RWPE2 (cell line): ENCODE measurements around the gene ARHGAP42.

Experiments used
- ATAC-seq: fragments of 200-7000 bp; cut with Tn5 transposase; 3 replicates; pipeline ENCODE4 v1.9.1; 2021; ENCODE audit warnings: low read depth
- DNase-seq: peaks from one replicate; pipeline ENCODE4 v3.0.0-alpha.2; 2020; ENCODE audit warnings: low spot score
- H3K27ac ChIP-seq: fragments of 450-650 bp; 2 replicates; pipeline ENCODE4 v1.5.1; 2017; ENCODE audit warnings: mild to moderate bottlenecking; ENCODE audit not compliant: poor library complexity, severe bottlenecking
- H3K27me3 ChIP-seq: fragments of 250-450 bp; sonication (Bioruptor Pico); 2 replicates; pipeline ENCODE4 v1.5.1; 2021; ENCODE audit warnings: mild to moderate bottlenecking, moderate library complexity; ENCODE audit not compliant: insufficient read depth, poor library complexity, severe bottlenecking
- H3K36me3 ChIP-seq: fragments of 250-450 bp; sonication (Bioruptor Pico); 2 replicates; pipeline ENCODE4 v1.5.1; 2020; ENCODE audit warnings: low read depth, mild to moderate bottlenecking, moderate library complexity
- H3K4me1 ChIP-seq: fragments of 250-450 bp; sonication (Bioruptor Pico); 2 replicates; pipeline ENCODE4 v1.5.1; 2021; ENCODE audit warnings: mild to moderate bottlenecking, moderate library complexity; ENCODE audit not compliant: insufficient read depth, poor library complexity, severe bottlenecking
- H3K4me3 ChIP-seq: fragments of 250-450 bp; sonication (Bioruptor Pico); 2 replicates; pipeline ENCODE4 v1.5.1; 2021; ENCODE audit warnings: mild to moderate bottlenecking, moderate library complexity; ENCODE audit not compliant: severe bottlenecking
- H3K9me3 ChIP-seq: fragments of 250-450 bp; sonication (Bioruptor Pico); 2 replicates; pipeline ENCODE4 v1.5.1; 2021; ENCODE audit warnings: mild to moderate bottlenecking, moderate library complexity; ENCODE audit not compliant: severe bottlenecking
- TF ChIP-seq, protein P1 (sequence below): fragments of 450-650 bp; IDR thresholded peaks from one replicate; pipeline ENCODE4 v1.5.1; 2017; ENCODE audit warnings: mild to moderate bottlenecking, moderate library complexity; ENCODE audit not compliant: poor library complexity, severe bottlenecking

ARHGAP42 gene

GRCh38 chr11:100902454-100903141 lies 215.5 kb downstream of the ARHGAP42 start:
- Histone ChIP-seq H3K36me3 (no peaks in the 10 kb centered on the region), H3K4me3 (no peak overlapping the region), H3K27me3 (no peaks in the 10 kb centered on the region), H3K27ac (no peak overlapping the region), H3K9me3 (no peaks in the 10 kb centered on the region), H3K4me1 (no peaks in the 10 kb centered on the region)
- DNase-seq (no peak), ATAC-seq (no peak)
- TF ChIP-seq, protein P1, sequence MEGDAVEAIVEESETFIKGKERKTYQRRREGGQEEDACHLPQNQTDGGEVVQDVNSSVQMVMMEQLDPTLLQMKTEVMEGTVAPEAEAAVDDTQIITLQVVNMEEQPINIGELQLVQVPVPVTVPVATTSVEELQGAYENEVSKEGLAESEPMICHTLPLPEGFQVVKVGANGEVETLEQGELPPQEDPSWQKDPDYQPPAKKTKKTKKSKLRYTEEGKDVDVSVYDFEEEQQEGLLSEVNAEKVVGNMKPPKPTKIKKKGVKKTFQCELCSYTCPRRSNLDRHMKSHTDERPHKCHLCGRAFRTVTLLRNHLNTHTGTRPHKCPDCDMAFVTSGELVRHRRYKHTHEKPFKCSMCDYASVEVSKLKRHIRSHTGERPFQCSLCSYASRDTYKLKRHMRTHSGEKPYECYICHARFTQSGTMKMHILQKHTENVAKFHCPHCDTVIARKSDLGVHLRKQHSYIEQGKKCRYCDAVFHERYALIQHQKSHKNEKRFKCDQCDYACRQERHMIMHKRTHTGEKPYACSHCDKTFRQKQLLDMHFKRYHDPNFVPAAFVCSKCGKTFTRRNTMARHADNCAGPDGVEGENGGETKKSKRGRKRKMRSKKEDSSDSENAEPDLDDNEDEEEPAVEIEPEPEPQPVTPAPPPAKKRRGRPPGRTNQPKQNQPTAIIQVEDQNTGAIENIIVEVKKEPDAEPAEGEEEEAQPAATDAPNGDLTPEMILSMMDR, result no peak

- TF ChIP-seq, protein P1, result no peak
- Histone ChIP-seq H3K9me3 (no peaks in the 10 kb centered on the region), H3K4me3 (no peak overlapping the region), H3K4me1 (no peaks in the 10 kb centered on the region), H3K27ac (no peak overlapping the region), H3K36me3 (no peaks in the 10 kb centered on the region), H3K27me3 (no peaks in the 10 kb centered on the region)
- ATAC-seq (no peak), DNase-seq (no peak)
Observed at GRCh38 chr11:100903284-100903683, 216.2 kb downstream of the ARHGAP42 start.

- TF ChIP-seq, protein P1, result no peak
- Histone ChIP-seq H3K4me1 (no peaks in the 10 kb centered on the region), H3K9me3 (no peaks in the 10 kb centered on the region), H3K36me3 (no peaks in the 10 kb centered on the region), H3K4me3 (no peak overlapping the region), H3K27ac (no peak overlapping the region), H3K27me3 (no peaks in the 10 kb centered on the region)
- DNase-seq (no peak), ATAC-seq (no peak)
Observed at GRCh38 chr11:100905684-100906083, 218.6 kb downstream of the ARHGAP42 start.

DNA sequence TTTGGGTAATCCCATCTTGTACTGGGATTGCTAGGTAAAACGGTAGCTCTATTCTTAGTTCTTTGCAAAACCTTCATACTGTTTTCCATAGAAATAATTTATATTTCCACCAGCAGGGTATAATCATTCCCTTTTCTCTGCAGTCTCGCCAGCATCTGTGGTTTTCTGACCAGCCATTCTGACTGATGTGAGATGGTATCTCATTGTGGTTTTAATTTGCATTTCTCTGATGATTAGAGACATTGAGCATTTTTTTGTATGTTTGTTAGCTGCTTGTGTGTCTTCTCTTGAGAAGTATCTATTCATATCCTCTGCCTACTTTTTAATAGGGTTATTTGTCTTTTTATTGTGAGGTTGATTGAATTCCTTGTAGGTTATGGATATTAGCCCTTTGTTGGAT lies 221.7 kb downstream of the ARHGAP42 start:
- Histone ChIP-seq H3K9me3 (no peaks in the 10 kb centered on the region), H3K4me3 (no peak overlapping the region), H3K4me1 (no peaks in the 10 kb centered on the region), H3K27ac (no peak overlapping the region), H3K36me3 (no peaks in the 10 kb centered on the region), H3K27me3 (no peaks in the 10 kb centered on the region)
- no peak for ATAC-seq
- TF ChIP-seq, protein P1, result no peak
- DNase-seq, result no peak

GRCh38 chr11:100910808-100911207 lies 223.7 kb downstream of the ARHGAP42 start:
- TF ChIP-seq, protein P1, result no peak
- ATAC-seq (no peak), DNase-seq (no peak)
- Histone ChIP-seq H3K27me3 (no peaks in the 10 kb centered on the region), H3K27ac (no peak overlapping the region), H3K4me1 (no peaks in the 10 kb centered on the region), H3K36me3 (no peaks in the 10 kb centered on the region), H3K9me3 (no peaks in the 10 kb centered on the region), H3K4me3 (no peak overlapping the region)
